CD14-positive monocyte (primary cell): Measurements from ENCODE around the gene PRAC2. TPM values are rescaled to one million over a fixed set of nuclear protein-coding genes. Genes with fewer than 3 reads are reported as not detected.

Source experiments
- DNase-seq, 3 donors: peaks; one replicate each; pipeline ENCODE4 v3.0.0-alpha.2; 2011 to 2022
- H2AFZ ChIP-seq: 2 replicates; pipeline ENCODE4 v1.6.0; 2012; ENCODE audit warnings: mild to moderate bottlenecking, low read depth, low read length, inconsistent platforms; ENCODE audit not compliant: insufficient read depth, poor library complexity, severe bottlenecking
- H3K27ac ChIP-seq, 2 donors: 1 replicate in 1 of 2; 2 replicates in 1 of 2; pipeline ENCODE4 v1.5.1; 2012 to 2013; ENCODE audit warnings: low read length in 2 of 2, control low read depth in 1 of 2, inconsistent platforms in 1 of 2, low read depth in 1 of 2, mild to moderate bottlenecking in 1 of 2
- H3K27me3 ChIP-seq, 2 donors: one replicate each; pipeline versions ENCODE4 v1.6.0 to v1.6.1; 2011 to 2013; ENCODE audit warnings: low read length in 2 of 2; ENCODE audit not compliant: control insufficient read depth in 2 of 2, insufficient read depth in 2 of 2
- H3K36me3 ChIP-seq, 2 donors: replicated peaks in 1 of 2; 1 replicate in 1 of 2; 2 replicates in 1 of 2; pipeline versions ENCODE4 v1.5.1 to v1.6.1; 2012 to 2013; ENCODE audit warnings: low read length in 2 of 2, control low read depth in 1 of 2, inconsistent platforms in 1 of 2, mild to moderate bottlenecking in 1 of 2; ENCODE audit not compliant: insufficient read depth in 2 of 2, control insufficient read depth in 1 of 2
- H3K4me1 ChIP-seq, 2 donors: 1 replicate in 1 of 2; 2 replicates in 1 of 2; pipeline versions ENCODE4 v1.5.1 to v1.6.1; 2012 to 2013; ENCODE audit warnings: low read length in 2 of 2, control low read depth in 1 of 2, inconsistent platforms in 1 of 2, mild to moderate bottlenecking in 1 of 2, moderate library complexity in 1 of 2; ENCODE audit not compliant: insufficient read depth in 2 of 2, control insufficient read depth in 1 of 2
- H3K4me2 ChIP-seq: replicated peaks from 2 replicates; pipeline ENCODE3; 2012; ENCODE audit warnings: low read length, moderate library complexity, mild to moderate bottlenecking; ENCODE audit not compliant: poor library complexity, severe bottlenecking; ENCODE audit errors: extremely low read depth
- H3K4me3 ChIP-seq, 3 experiments: fragments of 200-600 bp in 1 of 3; sonication (generic) in 1 of 3; replicated peaks in 1 of 3; 1 replicate in 2 of 3; 2 replicates in 1 of 3; pipeline ENCODE4 v1.5.1; 2011 to 2013; ENCODE audit warnings: low read length in 3 of 3, mild to moderate bottlenecking in 3 of 3, control low read depth in 2 of 3, low read depth in 2 of 3, inconsistent platforms in 1 of 3, moderate library complexity in 1 of 3
- H3K79me2 ChIP-seq: 2 replicates; pipeline ENCODE4 v1.6.0; 2012; ENCODE audit warnings: mild to moderate bottlenecking, control low read depth, inconsistent platforms, low read length, moderate library complexity; ENCODE audit not compliant: insufficient read depth
- H3K9ac ChIP-seq: 2 replicates; pipeline ENCODE4 v1.6.0; 2017; ENCODE audit warnings: low read length, mild to moderate bottlenecking; ENCODE audit not compliant: insufficient read depth, poor library complexity, severe bottlenecking
- H3K9me3 ChIP-seq, 2 donors: replicated peaks in 1 of 2; 1 replicate in 1 of 2; 2 replicates in 1 of 2; pipeline versions ENCODE4 v1.5.1 to v1.6.1; 2012 to 2013; ENCODE audit warnings: low read length in 2 of 2, control low read depth in 1 of 2; ENCODE audit not compliant: control insufficient read depth in 1 of 2, insufficient read depth in 1 of 2
- H4K20me1 ChIP-seq: 2 replicates; pipeline ENCODE4 v1.6.0; 2012; ENCODE audit warnings: mild to moderate bottlenecking, low read length, control low read depth, moderate library complexity; ENCODE audit not compliant: insufficient read depth
- H3K27ac Mint-ChIP-seq, 7 donors: one replicate each; pipeline ENCODE4 v1.8.0; 2020; ENCODE audit warnings: mild to moderate bottlenecking in 7 of 7, mixed read lengths in 7 of 7, moderate library complexity in 6 of 7, inconsistent platforms in 2 of 7
- H3K27me3 Mint-ChIP-seq, 3 donors: one replicate each; pipeline ENCODE4 v1.8.0; 2021 to 2022; ENCODE audit warnings: low read depth in 3 of 3, mild to moderate bottlenecking in 3 of 3, mixed read lengths in 3 of 3, moderate library complexity in 3 of 3, inconsistent platforms in 1 of 3
- H3K36me3 Mint-ChIP-seq, 2 donors: one replicate each; pipeline ENCODE4 v1.8.0; 2020; ENCODE audit warnings: mixed read lengths in 2 of 2, inconsistent platforms in 1 of 2, mild to moderate bottlenecking in 1 of 2
- H3K4me1 Mint-ChIP-seq: one replicate; pipeline ENCODE4 v1.8.0; 2020; ENCODE audit warnings: mild to moderate bottlenecking, mixed read lengths
- H3K4me3 Mint-ChIP-seq, 2 donors: one replicate each; pipeline ENCODE4 v1.8.0; 2020; ENCODE audit warnings: mild to moderate bottlenecking in 2 of 2, mixed read lengths in 2 of 2, moderate library complexity in 1 of 2
- H3K9me3 Mint-ChIP-seq, 7 donors: one replicate each; pipeline ENCODE4 v1.8.0; 2020 to 2022; ENCODE audit warnings: mixed read lengths in 7 of 7, mild to moderate bottlenecking in 6 of 7, moderate library complexity in 6 of 7, inconsistent platforms in 2 of 7
- WGBS: methylation state at CpG from one replicate; pipeline ENCODE4 v1.1.5; 2013; ENCODE audit warnings: missing lambda C conversion rate; ENCODE audit not compliant: insufficient coverage; 5-methylcytosine and 5-hydroxymethylcytosine counted together
- intact Hi-C, 2 donors: fragments of 100-400 bp; cut with micrococcal nuclease; formaldehyde crosslinking; loops; one replicate each; pipeline versions ENCODE4 v1.15.0 to v1.15.1; 2023
- polyA plus RNA-seq, 3 donors: library from polyadenylated mRNA; depleted of rRNA in 1 of 3; unstranded in 2 of 3; stranded (reverse) in 1 of 3; fragments of 300-500 nt in 2 of 3; fragments of >200 nt in 1 of 3; fragmentation: Illumina TruSeq in 2 of 3; gene quantifications; 1 replicate in 2 of 3; 2 replicates in 1 of 3; pipeline ENCODE4 v1.2.3, GENCODE V29; 2012 to 2021
- TF ChIP-seq, protein P1 (sequence below): fragments of 200-600 bp; IDR thresholded peaks from one replicate; pipeline ENCODE4 v1.8.0; 2022; ENCODE audit warnings: antibody characterized with exemption, mild to moderate bottlenecking

Gene PRAC2
- polyA plus RNA-seq, 3 donors = not detected

DNA sequence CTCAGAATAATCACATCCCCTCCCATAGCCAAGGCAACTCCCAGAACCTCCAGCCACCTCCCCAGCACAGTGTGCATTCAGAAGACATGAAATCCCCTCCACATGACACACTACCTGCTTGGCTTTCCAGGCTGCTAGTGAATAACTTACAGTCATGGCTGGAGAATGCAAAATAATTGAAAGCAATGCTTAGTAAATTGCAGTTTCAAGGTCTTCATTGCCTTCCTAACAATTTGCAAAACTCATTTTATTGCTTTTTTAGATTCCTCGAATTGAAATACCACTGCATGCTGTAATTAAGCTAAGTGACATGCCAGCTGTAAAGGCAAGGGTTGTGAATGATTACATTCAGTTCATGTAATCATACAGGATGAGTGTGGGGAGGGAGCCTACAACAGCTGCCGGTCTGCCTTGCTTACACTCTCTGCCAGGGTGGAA lies 34.6 kb downstream of the PRAC2 start:
- no peaks in the 10 kb centered on the region for H3K36me3 ChIP-seq
- H3K36me3 Mint-ChIP-seq = peaks cover 0 to 10% of the 10 kb centered on the region in 2 donors
- no peak overlapping the region for H3K4me3 Mint-ChIP-seq
- no peak for DNase-seq
- peaks cover 42% of the 10 kb centered on the region for H3K4me1 Mint-ChIP-seq
- H4K20me1 ChIP-seq = no peaks in the 10 kb centered on the region
- peaks cover 52 to 74% (median 68%) of the 10 kb centered on the region in 3 donors for H3K27me3 Mint-ChIP-seq
- peaks cover 0 to 27% (median 7%) of the 10 kb centered on the region in 7 donors for H3K9me3 Mint-ChIP-seq
- no peak overlapping the region for H3K4me3 ChIP-seq
- no peaks in the 10 kb centered on the region for H3K79me2 ChIP-seq
- TF ChIP-seq, protein P1, sequence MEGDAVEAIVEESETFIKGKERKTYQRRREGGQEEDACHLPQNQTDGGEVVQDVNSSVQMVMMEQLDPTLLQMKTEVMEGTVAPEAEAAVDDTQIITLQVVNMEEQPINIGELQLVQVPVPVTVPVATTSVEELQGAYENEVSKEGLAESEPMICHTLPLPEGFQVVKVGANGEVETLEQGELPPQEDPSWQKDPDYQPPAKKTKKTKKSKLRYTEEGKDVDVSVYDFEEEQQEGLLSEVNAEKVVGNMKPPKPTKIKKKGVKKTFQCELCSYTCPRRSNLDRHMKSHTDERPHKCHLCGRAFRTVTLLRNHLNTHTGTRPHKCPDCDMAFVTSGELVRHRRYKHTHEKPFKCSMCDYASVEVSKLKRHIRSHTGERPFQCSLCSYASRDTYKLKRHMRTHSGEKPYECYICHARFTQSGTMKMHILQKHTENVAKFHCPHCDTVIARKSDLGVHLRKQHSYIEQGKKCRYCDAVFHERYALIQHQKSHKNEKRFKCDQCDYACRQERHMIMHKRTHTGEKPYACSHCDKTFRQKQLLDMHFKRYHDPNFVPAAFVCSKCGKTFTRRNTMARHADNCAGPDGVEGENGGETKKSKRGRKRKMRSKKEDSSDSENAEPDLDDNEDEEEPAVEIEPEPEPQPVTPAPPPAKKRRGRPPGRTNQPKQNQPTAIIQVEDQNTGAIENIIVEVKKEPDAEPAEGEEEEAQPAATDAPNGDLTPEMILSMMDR = no peak
- no peak overlapping the region for H3K9ac ChIP-seq
- intact Hi-C loops = no loop called here
- peaks cover 43 to 53% of the 10 kb centered on the region in 2 donors for H3K27me3 ChIP-seq
- H3K9me3 ChIP-seq = peaks cover 0 to 30% of the 10 kb centered on the region in 2 donors
- no peak overlapping the region for H3K27ac Mint-ChIP-seq
- WGBS = no CpG with 5 or more reads among the region's 2 CpGs
- H3K4me2 ChIP-seq = no peak overlapping the region
- no peak overlapping the region for H2AFZ ChIP-seq
- peaks cover 31 to 34% of the 10 kb centered on the region in 2 donors for H3K4me1 ChIP-seq
- no peak overlapping the region for H3K27ac ChIP-seq

DNA sequence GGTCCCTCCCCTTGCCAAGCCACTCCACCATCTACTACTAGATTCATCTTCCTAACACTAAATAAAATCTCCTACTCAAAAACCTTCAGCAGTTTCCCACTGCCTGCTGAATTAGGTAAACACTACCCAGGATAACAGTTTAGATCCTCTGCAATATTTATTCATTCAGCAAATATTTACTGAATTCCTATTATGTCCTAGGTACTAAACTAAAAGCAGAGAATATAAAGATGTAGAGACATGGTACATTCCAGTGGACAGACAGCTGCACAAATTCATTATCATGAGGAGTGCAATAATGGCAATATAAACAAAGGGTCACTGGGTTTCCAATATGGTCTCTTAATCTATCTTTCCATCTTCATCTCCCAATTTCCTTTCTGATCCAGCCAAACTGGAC lies 36.3 kb downstream of the PRAC2 start:
- H3K4me2 ChIP-seq = no peak overlapping the region
- Mint-ChIP-seq H3K27me3 (peaks cover 44 to 67% (median 63%) of the 10 kb centered on the region in 3 donors), H3K4me3 (no peak overlapping the region), H3K4me1 (peaks cover 29% of the 10 kb centered on the region), H3K9me3 (peaks cover 0 to 12% (median 2%) of the 10 kb centered on the region in 7 donors), H3K36me3 (peaks cover 0 to 3% of the 10 kb centered on the region in 2 donors), H3K27ac (no peak overlapping the region)
- H4K20me1 ChIP-seq = no peaks in the 10 kb centered on the region
- H3K9ac ChIP-seq = no peak overlapping the region
- no peaks in the 10 kb centered on the region for H3K79me2 ChIP-seq
- TF ChIP-seq, protein P1 = no peak
- no peak for DNase-seq
- intact Hi-C loops = no loop called here
- peaks cover 0 to 13% of the 10 kb centered on the region in 2 donors for H3K9me3 ChIP-seq
- H3K27ac ChIP-seq = no peak overlapping the region
- H3K27me3 ChIP-seq = peaks cover 29 to 36% of the 10 kb centered on the region in 2 donors
- no peaks in the 10 kb centered on the region for H3K36me3 ChIP-seq
- no peak overlapping the region for H3K4me3 ChIP-seq
- no peak overlapping the region for H2AFZ ChIP-seq
- peaks cover 29 to 31% of the 10 kb centered on the region in 2 donors for H3K4me1 ChIP-seq
